Natural killer cell (primary cell): ENCODE results near the gene KLF3. TPM values are rescaled to one million over a fixed set of nuclear protein-coding genes. Genes with fewer than 3 reads are reported as not detected.
A peak's percentile ranks its signal among the peaks of the same experiment; 100 is the strongest.

ENCODE experiments used
- ATAC-seq, 3 donors: fragments of 150-1000 bp in 2 of 3; fragments of 200-7000 bp in 1 of 3; cut with Tn5 transposase; 1 replicate in 1 of 3; 2 replicates in 2 of 3; pipeline ENCODE4 v1.10.0; 2021; ENCODE audit warnings: mild to moderate bottlenecking in 2 of 3, moderate library complexity in 2 of 3
- DNase-seq, 2 donors: peaks; one replicate each; pipeline versions ENCODE4 v3.0.0 to v3.0.0-alpha.2; 2013 to 2021; ENCODE audit warnings: mixed read lengths in 1 of 2
- H3K27ac ChIP-seq: one replicate; pipeline ENCODE4 v1.5.1; 2013; ENCODE audit warnings: mild to moderate bottlenecking, low read length
- H3K27me3 ChIP-seq: one replicate; pipeline ENCODE4 v1.6.1; 2013; ENCODE audit warnings: low read length; ENCODE audit not compliant: control insufficient read depth, insufficient read depth
- H3K36me3 ChIP-seq: one replicate; pipeline ENCODE4 v1.6.1; 2013; ENCODE audit warnings: low read length; ENCODE audit not compliant: control insufficient read depth, insufficient read depth
- H3K4me1 ChIP-seq: one replicate; pipeline ENCODE4 v1.6.1; 2013; ENCODE audit warnings: low read length; ENCODE audit not compliant: control insufficient read depth, insufficient read depth
- H3K4me3 ChIP-seq: one replicate; pipeline ENCODE4 v1.5.1; 2013; ENCODE audit warnings: low read length
- H3K9me3 ChIP-seq: one replicate; pipeline ENCODE4 v1.6.1; 2013; ENCODE audit warnings: low read length; ENCODE audit not compliant: control insufficient read depth, insufficient read depth
- H3K27ac Mint-ChIP-seq, 2 donors: one replicate each; pipeline ENCODE4 v1.8.0; 2022; ENCODE audit warnings: mild to moderate bottlenecking in 2 of 2, mixed read lengths in 2 of 2, moderate library complexity in 1 of 2
- H3K27me3 Mint-ChIP-seq, 2 donors: one replicate each; pipeline ENCODE4 v1.8.0; 2022; ENCODE audit warnings: low read depth in 2 of 2, mixed read lengths in 2 of 2
- H3K36me3 Mint-ChIP-seq: one replicate; pipeline ENCODE4 v1.8.0; 2022; ENCODE audit warnings: mixed read lengths
- H3K4me1 Mint-ChIP-seq, 2 donors: one replicate each; pipeline ENCODE4 v1.8.0; 2022; ENCODE audit warnings: mixed read lengths in 2 of 2
- H3K4me3 Mint-ChIP-seq: one replicate; pipeline ENCODE4 v1.8.0; 2022; ENCODE audit warnings: mild to moderate bottlenecking, moderate library complexity, mixed read lengths
- H3K9me3 Mint-ChIP-seq, 2 donors: one replicate each; pipeline ENCODE4 v1.8.0; 2022; ENCODE audit warnings: mixed read lengths in 2 of 2
- CTCF ChIP-seq: fragments of 200-600 bp; IDR thresholded peaks from one replicate; pipeline ENCODE4 v1.8.0; 2022; ENCODE audit warnings: antibody characterized with exemption
- WGBS: methylation state at CpG from one replicate; pipeline ENCODE4 v1.1.7; 2013; ENCODE audit warnings: missing lambda C conversion rate; ENCODE audit not compliant: insufficient coverage; 5-methylcytosine and 5-hydroxymethylcytosine counted together
- intact Hi-C: fragments of 100-400 bp; cut with micrococcal nuclease; formaldehyde crosslinking; loops from one replicate; pipeline ENCODE4 v1.14.2; 2022
- total RNA-seq, 4 donors: library from RNA; stranded (reverse); fragments of 120-200 nt in 1 of 4; gene quantifications; one replicate each; pipeline versions ENCODE4 v1.2.3 to v1.2.4, GENCODE V29; 2013 to 2022

KLF3 gene
- total RNA-seq, 3 donors from 2014 or later (not counting 1 experiment from before 2014, with no cell fraction given): 109 to 114 (median 112) TPM

- Mint-ChIP-seq H3K9me3 (no peaks in the 10 kb centered on the region), H3K4me3 (peak overlapping the region; percentile 80), H3K27ac (peak overlapping the region; percentile 92 to 99), H3K27me3 (no peaks in the 10 kb centered on the region), H3K36me3 (no peaks in the 10 kb centered on the region), H3K4me1 (peaks cover 61 to 65% of the 10 kb centered on the region in 2 donors)
- 47% methylated on average over 22 of the region's 26 CpGs for WGBS
- intact Hi-C loops: loop anchor here (1.0 kb wide), 1 partner anchor 8 kb away; no protein-coding TSS in a partner anchor
- TF ChIP-seq CTCF: no peak
- H3K27ac ChIP-seq: peak overlapping the region; percentile 98
- no peaks in the 10 kb centered on the region for H3K36me3 ChIP-seq
- no peak for ATAC-seq
- H3K9me3 ChIP-seq: no peaks in the 10 kb centered on the region
- peak overlapping the region; percentile 69 for H3K4me3 ChIP-seq
- H3K4me1 ChIP-seq: peaks cover 35% of the 10 kb centered on the region
- no peaks in the 10 kb centered on the region for H3K27me3 ChIP-seq
- DNase-seq: no peak
Observed at GRCh38 chr4:38662522-38663089, 1.4 kb upstream of the KLF3 start.

- peak overlapping the region; percentile 98 for H3K27ac ChIP-seq
- Mint-ChIP-seq H3K4me1 (peaks cover 60 to 66% of the 10 kb centered on the region in 2 donors), H3K27ac (peak overlapping the region; percentile 92 to 99), H3K27me3 (no peaks in the 10 kb centered on the region), H3K9me3 (no peaks in the 10 kb centered on the region), H3K4me3 (peak overlapping the region; percentile 80), H3K36me3 (no peaks in the 10 kb centered on the region)
- no peaks in the 10 kb centered on the region for H3K27me3 ChIP-seq
- TF ChIP-seq CTCF: no peak
- under 1% methylated on average over 85 of the region's 85 CpGs for WGBS
- peaks cover 38% of the 10 kb centered on the region for H3K4me1 ChIP-seq
- ATAC-seq: peak; percentile 17 to 52 (median 40)
- intact Hi-C loops: loop anchor here (1.0 kb wide), 1 partner anchor 9 kb away; no protein-coding TSS in a partner anchor
- H3K9me3 ChIP-seq: no peaks in the 10 kb centered on the region
- peak overlapping the region; percentile 69 for H3K4me3 ChIP-seq
- H3K36me3 ChIP-seq: no peaks in the 10 kb centered on the region
- DNase-seq: peak in 1 of 2 donors; percentile 36
Observed at GRCh38 chr4:38663090-38663800, 754 bp upstream of the KLF3 start.

- Histone ChIP-seq H3K4me1 (peaks cover 40% of the 10 kb centered on the region), H3K27me3 (no peaks in the 10 kb centered on the region), H3K4me3 (peak overlapping the region; percentile 85), H3K9me3 (no peaks in the 10 kb centered on the region), H3K36me3 (no peaks in the 10 kb centered on the region), H3K27ac (peak overlapping the region; percentile 93)
- Mint-ChIP-seq H3K27ac (peak overlapping the region; percentile 99), H3K4me1 (peaks cover 56 to 61% of the 10 kb centered on the region in 2 donors), H3K9me3 (no peaks in the 10 kb centered on the region), H3K27me3 (no peaks in the 10 kb centered on the region), H3K4me3 (peak overlapping the region; percentile 97), H3K36me3 (no peaks in the 10 kb centered on the region)
- under 1% methylated on average over 45 of the region's 53 CpGs for WGBS
- ATAC-seq (no peak), DNase-seq (peak in 1 of 2 donors; percentile 68)
- TF ChIP-seq CTCF: no peak
- intact Hi-C loops: loop anchor here (5.0 kb wide), 1 partner anchor 1537 kb away; no protein-coding TSS in a partner anchor
Observed at GRCh38 chr4:38664706-38665401, 855 bp downstream of the KLF3 start.
